ENCODE measurements around the gene SMIM9. TPM values are rescaled to one million over a fixed set of nuclear protein-coding genes. Genes with fewer than 3 reads are reported as not detected.
A peak's percentile ranks its signal among the peaks of the same experiment; 100 is the strongest.

SMIM9 gene
- total and polyA plus RNA-seq, 4 donors, result 0.28 TPM; not detected in 3

DNA sequence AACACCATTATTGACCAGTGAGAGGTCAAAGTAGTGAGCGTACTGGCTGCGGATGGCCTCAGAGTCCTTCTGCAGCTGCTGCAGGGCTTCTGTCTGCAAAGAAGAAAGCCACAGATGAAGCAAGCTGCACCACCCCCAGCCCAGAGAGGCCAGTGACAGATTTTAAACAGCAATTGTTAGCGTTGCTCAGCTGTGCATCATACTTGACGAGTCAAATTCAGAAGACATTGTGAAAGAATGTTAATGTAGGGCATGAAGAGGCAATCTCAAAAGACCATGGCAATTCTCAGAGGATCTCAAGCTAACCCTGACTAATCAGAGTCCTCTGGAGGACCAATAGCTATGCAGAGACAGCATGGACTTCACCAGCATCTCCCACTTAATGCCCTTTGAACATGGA, 55.2 kb downstream of the SMIM9 start:
- ATAC-seq (ENCODE audit: insufficient read depth, low FRiP score) (no peak), DNase-seq (no peak)
- H3K4me3 ChIP-seq, result no peak overlapping the region
- H3K36me3 ChIP-seq (ENCODE audit: control insufficient read depth in 4 of 4, insufficient read depth in 4 of 4, low read length in 4 of 4), result peaks cover 3 to 20% (median 8%) of the 10 kb centered on the region in 4 donors
- TF ChIP-seq, protein P1, sequence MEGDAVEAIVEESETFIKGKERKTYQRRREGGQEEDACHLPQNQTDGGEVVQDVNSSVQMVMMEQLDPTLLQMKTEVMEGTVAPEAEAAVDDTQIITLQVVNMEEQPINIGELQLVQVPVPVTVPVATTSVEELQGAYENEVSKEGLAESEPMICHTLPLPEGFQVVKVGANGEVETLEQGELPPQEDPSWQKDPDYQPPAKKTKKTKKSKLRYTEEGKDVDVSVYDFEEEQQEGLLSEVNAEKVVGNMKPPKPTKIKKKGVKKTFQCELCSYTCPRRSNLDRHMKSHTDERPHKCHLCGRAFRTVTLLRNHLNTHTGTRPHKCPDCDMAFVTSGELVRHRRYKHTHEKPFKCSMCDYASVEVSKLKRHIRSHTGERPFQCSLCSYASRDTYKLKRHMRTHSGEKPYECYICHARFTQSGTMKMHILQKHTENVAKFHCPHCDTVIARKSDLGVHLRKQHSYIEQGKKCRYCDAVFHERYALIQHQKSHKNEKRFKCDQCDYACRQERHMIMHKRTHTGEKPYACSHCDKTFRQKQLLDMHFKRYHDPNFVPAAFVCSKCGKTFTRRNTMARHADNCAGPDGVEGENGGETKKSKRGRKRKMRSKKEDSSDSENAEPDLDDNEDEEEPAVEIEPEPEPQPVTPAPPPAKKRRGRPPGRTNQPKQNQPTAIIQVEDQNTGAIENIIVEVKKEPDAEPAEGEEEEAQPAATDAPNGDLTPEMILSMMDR (IDR thresholded peaks at IDR 0.05; ENCODE audit: control extremely low read depth, extremely low read depth), result no peak
- WGBS, 2 donors, result 76 to 83% methylated on average over 4 of the region's 4 CpGs
- no peak overlapping the region for H3K27ac ChIP-seq (ENCODE audit: low read depth in 1 of 2, low read length in 1 of 2)
- H3K27me3 ChIP-seq (ENCODE audit: control insufficient read depth in 3 of 3, insufficient read depth in 3 of 3, low read length in 2 of 3), result no peaks in the 10 kb centered on the region
- no peak overlapping the region for H3K9ac ChIP-seq (ENCODE audit: insufficient read depth in 1 of 2, low read length in 2 of 2)
- peaks cover 0 to 8% (median 0%) of the 10 kb centered on the region in 4 donors for H3K9me3 ChIP-seq (ENCODE audit: control insufficient read depth in 4 of 4, insufficient read depth in 3 of 4, low read length in 3 of 4)
- no peaks in the 10 kb centered on the region for H3K4me1 ChIP-seq (ENCODE audit: control insufficient read depth in 5 of 5, insufficient read depth in 5 of 5, low read length in 5 of 5)

DNA sequence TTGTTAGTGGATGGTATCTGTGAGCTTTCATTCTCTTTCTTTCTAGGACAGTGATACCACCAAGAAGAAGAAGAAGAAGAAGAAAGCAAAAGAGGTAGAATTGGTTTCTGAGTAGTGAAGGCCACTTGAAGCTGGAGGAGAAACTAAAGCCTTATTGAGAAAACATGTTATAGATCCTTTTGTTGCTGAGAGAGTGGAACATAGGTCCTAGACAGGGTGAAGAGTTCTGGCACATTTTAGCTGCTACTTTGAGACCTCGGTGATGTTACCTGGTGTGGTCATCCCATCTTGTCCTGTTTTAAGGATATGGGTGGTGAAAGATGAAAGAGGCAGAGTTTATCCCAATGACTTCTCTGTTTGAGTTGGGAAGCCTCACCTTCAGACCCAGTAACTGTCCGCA, 57.7 kb downstream of the SMIM9 start:
- no peaks in the 10 kb centered on the region for H3K4me1 ChIP-seq (ENCODE audit: control insufficient read depth in 5 of 5, insufficient read depth in 5 of 5, low read length in 5 of 5)
- 89 to 90% methylated on average over 2 of the region's 2 CpGs for WGBS, 2 donors
- no peak overlapping the region for H3K27ac ChIP-seq (ENCODE audit: low read depth in 1 of 2, low read length in 1 of 2)
- H3K36me3 ChIP-seq (ENCODE audit: control insufficient read depth in 4 of 4, insufficient read depth in 4 of 4, low read length in 4 of 4), result peaks cover 6 to 23% (median 16%) of the 10 kb centered on the region in 4 donors
- no peak for DNase-seq
- no peak for ATAC-seq (ENCODE audit: insufficient read depth, low FRiP score)
- H3K27me3 ChIP-seq (ENCODE audit: control insufficient read depth in 3 of 3, insufficient read depth in 3 of 3, low read length in 2 of 3), result no peaks in the 10 kb centered on the region
- H3K4me3 ChIP-seq, result no peak overlapping the region
- TF ChIP-seq, protein P1 (IDR thresholded peaks at IDR 0.05; ENCODE audit: control extremely low read depth, extremely low read depth), result no peak
- H3K9me3 ChIP-seq (ENCODE audit: control insufficient read depth in 4 of 4, insufficient read depth in 3 of 4, low read length in 3 of 4), result peaks cover 0 to 11% (median 0%) of the 10 kb centered on the region in 4 donors
- H3K9ac ChIP-seq (ENCODE audit: insufficient read depth in 1 of 2, low read length in 2 of 2), result no peak overlapping the region

DNA sequence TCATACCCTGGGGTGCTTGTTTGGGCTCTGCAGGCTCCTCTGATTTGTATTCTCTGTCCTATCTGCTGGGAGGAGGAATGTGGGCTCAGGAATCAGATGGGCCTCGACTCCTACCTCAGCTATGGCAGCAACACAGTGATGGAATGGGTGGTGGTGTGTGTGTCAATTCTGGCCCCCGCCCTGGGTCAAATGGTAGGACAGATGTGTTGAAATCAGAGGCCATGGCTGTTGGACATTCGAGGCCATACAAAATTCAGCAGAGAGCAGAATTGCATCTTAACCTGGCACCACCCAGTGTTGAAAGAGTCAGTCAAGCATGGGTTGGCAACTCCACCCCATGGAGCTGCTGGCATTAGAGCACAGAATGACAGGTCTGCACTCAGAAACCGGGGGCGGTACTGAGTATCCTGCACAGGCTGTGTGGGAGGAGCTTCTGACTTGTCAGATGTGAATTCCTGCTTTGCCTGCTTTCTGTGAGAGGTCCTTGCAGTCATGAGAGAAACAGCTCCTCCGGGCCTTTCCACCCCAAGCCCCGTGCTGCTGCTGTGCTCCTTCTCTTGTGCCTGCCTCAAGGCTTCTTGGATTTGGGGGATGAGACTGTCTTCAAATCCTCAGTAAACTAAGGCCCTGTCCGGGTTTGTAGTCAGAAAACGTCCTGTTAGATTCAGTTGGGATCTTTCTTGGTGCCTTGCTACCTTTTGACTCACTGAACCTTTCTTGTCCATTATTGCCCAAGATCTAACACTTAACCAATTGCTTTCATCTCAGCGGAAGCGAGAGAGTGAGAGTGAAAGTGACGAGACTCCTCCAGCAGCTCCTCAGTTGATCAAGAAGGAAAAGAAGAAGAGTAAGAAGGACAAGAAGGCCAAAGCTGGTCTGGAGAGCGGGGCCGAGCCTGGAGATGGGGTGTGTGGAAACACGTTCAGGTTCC, 58.8 kb downstream of the SMIM9 start:
- no peak for DNase-seq
- no peaks in the 10 kb centered on the region for H3K4me1 ChIP-seq (ENCODE audit: control insufficient read depth in 5 of 5, insufficient read depth in 5 of 5, low read length in 5 of 5)
- peak; percentile 41 for ATAC-seq (ENCODE audit: insufficient read depth, low FRiP score)
- H3K4me3 ChIP-seq, result no peak overlapping the region
- H3K36me3 ChIP-seq (ENCODE audit: control insufficient read depth in 4 of 4, insufficient read depth in 4 of 4, low read length in 4 of 4), result peaks cover 6 to 20% (median 17%) of the 10 kb centered on the region in 4 donors
- peaks cover 0 to 11% (median 0%) of the 10 kb centered on the region in 4 donors for H3K9me3 ChIP-seq (ENCODE audit: control insufficient read depth in 4 of 4, insufficient read depth in 3 of 4, low read length in 3 of 4)
- TF ChIP-seq, protein P1 (IDR thresholded peaks at IDR 0.05; ENCODE audit: control extremely low read depth, extremely low read depth), result no peak
- no peak overlapping the region for H3K27ac ChIP-seq (ENCODE audit: low read depth in 1 of 2, low read length in 1 of 2)
- WGBS, 2 donors, result 74 to 83% methylated on average over 13 to 15 of the region's 15 CpGs
- no peak overlapping the region for H3K9ac ChIP-seq (ENCODE audit: insufficient read depth in 1 of 2, low read length in 2 of 2)
- no peaks in the 10 kb centered on the region for H3K27me3 ChIP-seq (ENCODE audit: control insufficient read depth in 3 of 3, insufficient read depth in 3 of 3, low read length in 2 of 3)
